Small intestine (tissue), 7 donors: ENCODE measurements around the gene RGS16. TPM values are rescaled to one million over a fixed set of nuclear protein-coding genes. Genes with fewer than 3 reads are reported as not detected.

Source experiments
- DNase-seq, 2 donors: peaks; one replicate each; pipeline versions ENCODE4 v3.0.0 to v3.0.0-alpha.2; 2013
- FAIRE-seq: peaks from 2 replicates; lab custom pipeline; 2012; peaks lifted over from hg19 to GRCh38; lab: Jason Lieb, UNC
- H3K27ac ChIP-seq, 3 donors: one replicate each; pipeline ENCODE4 v1.5.1; 2013; ENCODE audit warnings: low read length in 2 of 3, mild to moderate bottlenecking in 2 of 3, control low read depth in 1 of 3, inconsistent platforms in 1 of 3, low read depth in 1 of 3, moderate library complexity in 1 of 3
- H3K27me3 ChIP-seq, 3 donors: one replicate each; pipeline ENCODE4 v1.6.1; 2013; ENCODE audit warnings: low read length in 3 of 3, inconsistent platforms in 1 of 3; ENCODE audit not compliant: control insufficient read depth in 3 of 3, insufficient read depth in 3 of 3
- H3K36me3 ChIP-seq, 3 donors: one replicate each; pipeline ENCODE4 v1.6.1; 2013; ENCODE audit warnings: low read length in 3 of 3, inconsistent platforms in 1 of 3, low read depth in 1 of 3, mild to moderate bottlenecking in 1 of 3, moderate library complexity in 1 of 3; ENCODE audit not compliant: control insufficient read depth in 3 of 3, insufficient read depth in 2 of 3
- H3K4me1 ChIP-seq, 3 donors: one replicate each; pipeline ENCODE4 v1.6.1; 2013; ENCODE audit warnings: low read length in 2 of 3, inconsistent platforms in 1 of 3, low read depth in 1 of 3, mild to moderate bottlenecking in 1 of 3, moderate library complexity in 1 of 3; ENCODE audit not compliant: control insufficient read depth in 3 of 3, insufficient read depth in 2 of 3
- H3K4me3 ChIP-seq, 3 donors: one replicate each; pipeline ENCODE4 v1.5.1; 2013; ENCODE audit warnings: low read length in 3 of 3, control low read depth in 1 of 3, inconsistent platforms in 1 of 3, low read depth in 1 of 3, mild to moderate bottlenecking in 1 of 3, moderate library complexity in 1 of 3
- H3K9me3 ChIP-seq, 2 donors: one replicate each; pipeline ENCODE4 v1.6.1; 2013; ENCODE audit warnings: low read depth in 1 of 2, low read length in 1 of 2; ENCODE audit not compliant: control insufficient read depth in 2 of 2, insufficient read depth in 1 of 2
- WGBS, 3 donors: extraction: QIAGEN DNeasy Blood & Tissue Kit; methylation state at CpG; one replicate each; pipeline ENCODE4 v1.1.7; 2013; 5-methylcytosine and 5-hydroxymethylcytosine counted together
- polyA plus RNA-seq, 4 donors: library from polyadenylated mRNA; stranded (reverse) in 3 of 4; unstranded in 1 of 4; fragments of 200-250 nt in 3 of 4; fragments of 120-200 nt in 1 of 4; gene quantifications; one replicate each; pipeline versions ENCODE4 v1.2.1 to v1.2.3, GENCODE V29; 2013
- donor health status: healthy with polysubstance abuse.
- donor health status: control.
- donor health status: control.
- donor health status: Bipolar disorder and iron deficiency.
- donor health status: healthy.

The RGS16 gene
- polyA plus RNA-seq, 4 donors: 0.27 to 2.8 (median 0.88) TPM

- FAIRE-seq: no peak
Measured at GRCh38 chr1:182569939-182570610, 34.1 kb downstream of the RGS16 start.

GRCh38 chr1:182568647-182569284 lies 35.4 kb downstream of the RGS16 start:
- H3K9me3 ChIP-seq: no peaks in the 10 kb centered on the region
- no peaks in the 10 kb centered on the region for H3K27me3 ChIP-seq
- no peak overlapping the region for H3K4me3 ChIP-seq
- 78 to 87% (median 87%) methylated on average over 3 of the region's 3 CpGs for WGBS, 3 donors
- DNase-seq (no peak), FAIRE-seq (no peak)
- H3K4me1 ChIP-seq: no peaks in the 10 kb centered on the region
- no peak overlapping the region for H3K27ac ChIP-seq
- H3K36me3 ChIP-seq: no peaks in the 10 kb centered on the region

More at GRCh38 chr1:182569939-182570610, 34.1 kb downstream of the RGS16 start:
- Histone ChIP-seq H3K4me3 (no peak overlapping the region), H3K27me3 (no peaks in the 10 kb centered on the region), H3K4me1 (peaks cover 0 to under 1% (median 0%) of the 10 kb centered on the region in 3 donors), H3K36me3 (peaks cover 3 to 6% (median 4%) of the 10 kb centered on the region in 3 donors), H3K9me3 (no peaks in the 10 kb centered on the region), H3K27ac (no peak overlapping the region)
- no peak for DNase-seq
- 92 to 95% (median 94%) methylated on average over 6 of the region's 6 CpGs for WGBS, 3 donors

GRCh38 chr1:182567629-182568028 lies 36.6 kb downstream of the RGS16 start:
- Histone ChIP-seq H3K4me1 (no peaks in the 10 kb centered on the region), H3K27ac (no peak overlapping the region), H3K27me3 (no peaks in the 10 kb centered on the region), H3K9me3 (no peaks in the 10 kb centered on the region), H3K36me3 (no peaks in the 10 kb centered on the region), H3K4me3 (no peak overlapping the region)
- no peak for DNase-seq
- 94 to 96% (median 94%) methylated on average over 5 of the region's 5 CpGs for WGBS, 3 donors
- FAIRE-seq: no peak

GRCh38 chr1:182565537-182565936 lies 38.7 kb downstream of the RGS16 start:
- H3K4me1 ChIP-seq: no peaks in the 10 kb centered on the region
- 64 to 82% (median 65%) methylated on average over 3 of the region's 3 CpGs for WGBS, 3 donors
- no peaks in the 10 kb centered on the region for H3K9me3 ChIP-seq
- no peak overlapping the region for H3K27ac ChIP-seq
- FAIRE-seq (no peak), DNase-seq (no peak)
- no peaks in the 10 kb centered on the region for H3K27me3 ChIP-seq
- no peaks in the 10 kb centered on the region for H3K36me3 ChIP-seq
- no peak overlapping the region for H3K4me3 ChIP-seq

- Histone ChIP-seq H3K27me3 (no peaks in the 10 kb centered on the region), H3K4me3 (no peak overlapping the region), H3K36me3 (no peaks in the 10 kb centered on the region), H3K9me3 (no peaks in the 10 kb centered on the region), H3K27ac (no peak overlapping the region), H3K4me1 (no peaks in the 10 kb centered on the region)
- FAIRE-seq (no peak), DNase-seq (no peak)
- 69 to 79% (median 76%) methylated on average over 2 of the region's 2 CpGs for WGBS, 3 donors
Measured at GRCh38 chr1:182564406-182565004, 39.7 kb downstream of the RGS16 start.

- FAIRE-seq (no peak), DNase-seq (no peak)
- Histone ChIP-seq H3K4me1 (no peaks in the 10 kb centered on the region), H3K9me3 (no peaks in the 10 kb centered on the region), H3K36me3 (no peaks in the 10 kb centered on the region), H3K4me3 (no peak overlapping the region), H3K27ac (no peak overlapping the region), H3K27me3 (no peaks in the 10 kb centered on the region)
- WGBS, 3 donors: 84 to 92% (median 91%) methylated on average over 4 of the region's 4 CpGs
Measured at GRCh38 chr1:182563095-182563494, 41.1 kb downstream of the RGS16 start.

- WGBS, 3 donors: 60 to 78% (median 75%) methylated on average over 4 of the region's 4 CpGs
- DNase-seq: no peak
- H3K4me1 ChIP-seq: no peaks in the 10 kb centered on the region
- H3K4me3 ChIP-seq: no peak overlapping the region
- H3K36me3 ChIP-seq: no peaks in the 10 kb centered on the region
- no peak for FAIRE-seq
- no peak overlapping the region for H3K27ac ChIP-seq
- no peaks in the 10 kb centered on the region for H3K27me3 ChIP-seq
- H3K9me3 ChIP-seq: no peaks in the 10 kb centered on the region
Measured at GRCh38 chr1:182561456-182561855, 42.7 kb downstream of the RGS16 start.

- FAIRE-seq (no peak), DNase-seq (no peak)
- no peak overlapping the region for H3K4me3 ChIP-seq
- no peak overlapping the region for H3K27ac ChIP-seq
- H3K4me1 ChIP-seq: no peaks in the 10 kb centered on the region
- WGBS, 3 donors: 73 to 77% (median 75%) methylated on average over 7 of the region's 7 CpGs
- no peaks in the 10 kb centered on the region for H3K9me3 ChIP-seq
- no peaks in the 10 kb centered on the region for H3K36me3 ChIP-seq
- H3K27me3 ChIP-seq: no peaks in the 10 kb centered on the region
Measured at GRCh38 chr1:182560392-182560984, 43.7 kb downstream of the RGS16 start.
